GM19025 (cell line): ENCODE data around the gene PRRC2A.

Experiments used
- ATAC-seq: cut with Tn5 transposase; IDR thresholded peaks from one replicate; pipeline ENCODE4 v1.9.1; 2021; ENCODE audit warnings: mild to moderate bottlenecking, low read depth, moderate library complexity; ENCODE audit not compliant: unreplicated experiment

The PRRC2A gene

GRCh38 chr6:31620586-31621319, at the start of gene PRRC2A:
Gene PRRC2A (plus strand): TSS chr6:31620715. CDS start chr6:31622790, 2,075 bp downstream.
- peak; percentile 56 for ATAC-seq

- peak; percentile 54 for ATAC-seq
Observed at GRCh38 chr6:31572041-31572911, 48.2 kb upstream of the PRRC2A start, which contains the start of gene LTA. Gene LTA (plus strand): TSS chr6:31572289. CDS start chr6:31572743, 454 bp downstream.

GRCh38 chr6:31573239-31574105, 47.0 kb upstream of the PRRC2A start:
- ATAC-seq = no peak

- no peak for ATAC-seq
Observed at GRCh38 chr6:31574106-31575061, 46.1 kb upstream of the PRRC2A start.

GRCh38 chr6:31575335-31575901, 45.1 kb upstream of the PRRC2A start, which contains the start of gene TNF:
Gene TNF (plus strand): TSS chr6:31575565. CDS start chr6:31575742, 177 bp downstream.
- no peak for ATAC-seq

GRCh38 chr6:31575952-31576685, 44.4 kb upstream of the PRRC2A start:
- ATAC-seq = no peak

GRCh38 chr6:31576897-31577578, 43.5 kb upstream of the PRRC2A start:
- ATAC-seq = no peak

- ATAC-seq = no peak
Observed at GRCh38 chr6:31577579-31577966, 42.9 kb upstream of the PRRC2A start.

GRCh38 chr6:31578184-31579118, 42.1 kb upstream of the PRRC2A start:
- no peak for ATAC-seq

GRCh38 chr6:31579119-31579505, 41.4 kb upstream of the PRRC2A start:
- ATAC-seq = no peak

GRCh38 chr6:31579546-31580437, 40.7 kb upstream of the PRRC2A start:
- ATAC-seq = no peak

- ATAC-seq = no peak
Observed at GRCh38 chr6:31580438-31580740, 40.1 kb upstream of the PRRC2A start.

GRCh38 chr6:31580807-31581433, 39.6 kb upstream of the PRRC2A start:
- ATAC-seq = peak; percentile 56

- ATAC-seq = no peak
Observed at GRCh38 chr6:31581434-31582229, 38.9 kb upstream of the PRRC2A start.

GRCh38 chr6:31582230-31582643, 38.3 kb upstream of the PRRC2A start, which contains the start of gene LTB:
Gene LTB (minus strand): TSS chr6:31582424. CDS start chr6:31582417, 7 bp downstream.
- no peak for ATAC-seq
